Right lobe of liver (tissue), 4 donors: ENCODE measurements around the gene JUND.

Experiments used
- POLR2A ChIP-seq: fragments of 450-650 bp; IDR thresholded peaks from one replicate; pipeline ENCODE4 v1.6.1; 2017; ENCODE audit warnings: antibody characterized with exemption, mild to moderate bottlenecking
- TF ChIP-seq, protein P1 (sequence below), 4 donors: fragments of 200-600 bp in 3 of 4; fragments of 450-650 bp in 1 of 4; IDR thresholded peaks; one replicate each; pipeline versions ENCODE4 v1.5.1 to v1.8.0; 2016 to 2022; ENCODE audit warnings: antibody characterized with exemption in 4 of 4, mild to moderate bottlenecking in 2 of 4
- donor health status: DM: no; HTN: no; CAD: no.
- donor health status: DM: no; HTN: no; CAD: no.
- donor health status: DM: no; HTN: yes; CAD: no.

DNA sequence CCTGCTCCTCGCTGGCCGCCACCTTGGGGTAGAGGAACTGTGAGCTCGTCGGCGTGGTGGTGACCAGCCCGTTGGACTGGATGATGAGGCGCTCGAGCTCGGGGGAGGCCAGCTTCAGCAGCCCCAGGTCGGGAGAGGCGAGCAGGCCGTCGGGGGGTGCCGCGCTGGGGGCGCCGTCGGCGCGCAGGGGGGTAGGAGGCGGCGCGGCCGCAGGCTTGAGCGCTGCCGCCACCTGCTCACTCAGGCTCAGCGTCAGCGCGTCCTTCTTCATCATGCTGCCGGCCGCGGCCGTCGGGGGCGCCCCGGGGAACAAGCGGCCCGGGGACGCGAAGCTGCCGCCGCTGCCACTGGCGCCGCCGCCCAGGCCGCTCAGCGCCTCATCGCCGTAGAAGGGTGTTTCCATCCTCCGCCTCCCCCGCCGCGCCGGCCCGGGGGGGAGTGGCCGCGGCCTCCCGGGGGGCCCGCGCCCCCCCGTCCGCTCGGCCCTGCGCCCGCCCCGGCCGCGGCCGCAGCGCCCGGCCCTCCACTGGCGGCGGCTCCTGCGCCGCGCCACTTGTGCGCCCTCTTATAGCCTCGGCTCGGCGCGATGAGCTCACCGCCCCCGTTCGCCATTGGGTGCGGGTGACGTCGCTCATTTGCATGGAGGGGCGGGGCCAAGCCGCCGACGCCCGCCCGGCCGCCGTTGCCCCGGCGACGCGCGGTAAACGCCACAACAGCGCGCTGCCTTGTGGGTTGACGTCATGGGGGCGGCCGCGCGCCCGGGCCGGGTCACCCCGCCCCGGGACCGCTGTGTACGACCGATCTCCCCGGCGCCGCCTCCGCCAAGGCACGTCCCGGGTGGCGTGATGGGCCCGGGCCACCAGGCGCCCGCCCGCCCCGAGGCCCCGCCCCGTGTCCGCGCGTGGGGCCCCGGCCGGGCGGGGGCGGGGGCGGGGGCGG is at the start of gene JUND:
- TF ChIP-seq, protein P1, sequence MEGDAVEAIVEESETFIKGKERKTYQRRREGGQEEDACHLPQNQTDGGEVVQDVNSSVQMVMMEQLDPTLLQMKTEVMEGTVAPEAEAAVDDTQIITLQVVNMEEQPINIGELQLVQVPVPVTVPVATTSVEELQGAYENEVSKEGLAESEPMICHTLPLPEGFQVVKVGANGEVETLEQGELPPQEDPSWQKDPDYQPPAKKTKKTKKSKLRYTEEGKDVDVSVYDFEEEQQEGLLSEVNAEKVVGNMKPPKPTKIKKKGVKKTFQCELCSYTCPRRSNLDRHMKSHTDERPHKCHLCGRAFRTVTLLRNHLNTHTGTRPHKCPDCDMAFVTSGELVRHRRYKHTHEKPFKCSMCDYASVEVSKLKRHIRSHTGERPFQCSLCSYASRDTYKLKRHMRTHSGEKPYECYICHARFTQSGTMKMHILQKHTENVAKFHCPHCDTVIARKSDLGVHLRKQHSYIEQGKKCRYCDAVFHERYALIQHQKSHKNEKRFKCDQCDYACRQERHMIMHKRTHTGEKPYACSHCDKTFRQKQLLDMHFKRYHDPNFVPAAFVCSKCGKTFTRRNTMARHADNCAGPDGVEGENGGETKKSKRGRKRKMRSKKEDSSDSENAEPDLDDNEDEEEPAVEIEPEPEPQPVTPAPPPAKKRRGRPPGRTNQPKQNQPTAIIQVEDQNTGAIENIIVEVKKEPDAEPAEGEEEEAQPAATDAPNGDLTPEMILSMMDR (IDR thresholded peaks at IDR 0.05), result no peak
- peak; percentile 99 for TF ChIP-seq POLR2A
